ENCODE data around the gene USP7.

Gene USP7

DNA sequence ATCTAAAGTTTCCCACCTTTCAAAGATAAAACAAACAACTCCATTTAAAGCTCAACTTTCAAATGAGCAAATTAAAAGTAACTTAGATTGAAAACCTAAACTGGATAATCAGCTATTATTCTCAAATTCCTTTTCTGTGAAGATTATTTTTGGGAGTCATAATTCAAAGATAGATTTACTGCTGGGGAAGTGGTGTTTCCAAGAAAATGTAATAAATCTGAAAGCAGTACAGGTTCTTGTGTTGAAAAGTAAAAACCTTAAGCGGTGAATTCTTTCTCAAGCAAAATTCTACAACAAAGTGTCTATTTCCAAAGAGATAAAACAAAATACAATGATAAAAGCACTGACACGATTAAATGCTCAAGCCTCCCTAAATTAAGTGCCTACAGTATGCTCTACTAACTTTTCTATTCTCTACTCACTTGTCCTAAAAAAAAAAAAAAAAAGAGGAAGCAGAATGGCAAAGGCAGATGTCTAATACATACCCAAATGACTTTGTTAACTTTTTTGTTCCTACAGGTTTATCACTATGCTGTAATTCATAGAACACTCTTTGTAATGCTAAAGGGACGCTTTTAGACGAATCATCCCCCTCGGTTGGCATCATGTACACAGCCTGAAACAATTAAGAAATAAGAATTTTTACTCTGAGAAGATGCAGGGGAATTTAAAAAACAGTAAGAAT is 47.0 kb downstream of the USP7 start:
- H3K79me2 ChIP-seq (ENCODE audit: low read length): peaks cover 99% of the 10 kb centered on the region

DNA sequence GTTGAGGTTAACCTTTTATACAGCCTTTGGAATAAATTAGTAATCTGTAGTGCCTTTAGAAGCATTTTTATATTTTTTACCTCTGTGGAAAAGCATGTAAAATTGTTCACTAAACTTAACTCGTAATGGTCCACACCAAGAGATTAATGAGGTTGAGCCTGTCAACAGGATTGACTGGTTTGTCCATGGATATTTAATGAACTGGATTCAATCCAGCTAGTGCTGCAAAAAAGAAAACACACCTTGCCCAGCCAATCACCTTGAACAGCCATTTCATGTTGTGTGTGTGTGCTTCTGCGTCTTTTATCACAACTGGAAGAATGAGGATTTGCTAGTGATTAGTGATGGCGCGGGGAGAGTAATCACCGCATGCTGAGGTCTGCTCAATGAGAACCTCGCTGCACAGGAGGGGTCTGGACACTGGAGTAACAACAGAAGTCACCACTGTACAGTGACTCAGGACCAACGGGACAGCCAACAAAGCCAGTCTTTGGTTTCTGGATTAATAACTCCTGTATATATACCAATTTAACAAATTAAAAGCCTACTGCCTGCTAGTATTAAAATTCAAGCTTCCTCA is 47.9 kb downstream of the USP7 start:
- Histone ChIP-seq H3K9me3 (replicated peaks; ENCODE audit: insufficient read depth, low read length) (no peaks in the 10 kb centered on the region), H3K9me2 (replicated peaks; ENCODE audit: insufficient read depth, low read length) (no peaks in the 10 kb centered on the region), H3K79me2 (ENCODE audit: low read length) (peaks cover 99% of the 10 kb centered on the region), H3K4me1 (ENCODE audit: low read length) (no peaks in the 10 kb centered on the region), H3K27ac (ENCODE audit: low read length) (no peak overlapping the region), H3K4me3 (ENCODE audit: low read length) (no peak overlapping the region), H3K9ac (ENCODE audit: low read length) (no peak overlapping the region), H4K20me1 (ENCODE audit: insufficient read depth, low read length) (peaks cover 13% of the 10 kb centered on the region; the same call in 1 of the 2 replicates), H3K4me2 (ENCODE audit: low read depth, low read length) (no peak overlapping the region), H2AFZ (ENCODE audit: low read length) (no peak overlapping the region), H3K36me3 (replicated peaks; ENCODE audit: insufficient read depth, low read length) (peaks cover 35% of the 10 kb centered on the region), H3F3A (ENCODE audit: insufficient read depth, low read length) (no peaks in the 10 kb centered on the region), H3K27me3 (replicated peaks; ENCODE audit: insufficient read depth, low read length) (no peaks in the 10 kb centered on the region)
- DNase-seq: no peak
- TF ChIP-seq, protein P1, sequence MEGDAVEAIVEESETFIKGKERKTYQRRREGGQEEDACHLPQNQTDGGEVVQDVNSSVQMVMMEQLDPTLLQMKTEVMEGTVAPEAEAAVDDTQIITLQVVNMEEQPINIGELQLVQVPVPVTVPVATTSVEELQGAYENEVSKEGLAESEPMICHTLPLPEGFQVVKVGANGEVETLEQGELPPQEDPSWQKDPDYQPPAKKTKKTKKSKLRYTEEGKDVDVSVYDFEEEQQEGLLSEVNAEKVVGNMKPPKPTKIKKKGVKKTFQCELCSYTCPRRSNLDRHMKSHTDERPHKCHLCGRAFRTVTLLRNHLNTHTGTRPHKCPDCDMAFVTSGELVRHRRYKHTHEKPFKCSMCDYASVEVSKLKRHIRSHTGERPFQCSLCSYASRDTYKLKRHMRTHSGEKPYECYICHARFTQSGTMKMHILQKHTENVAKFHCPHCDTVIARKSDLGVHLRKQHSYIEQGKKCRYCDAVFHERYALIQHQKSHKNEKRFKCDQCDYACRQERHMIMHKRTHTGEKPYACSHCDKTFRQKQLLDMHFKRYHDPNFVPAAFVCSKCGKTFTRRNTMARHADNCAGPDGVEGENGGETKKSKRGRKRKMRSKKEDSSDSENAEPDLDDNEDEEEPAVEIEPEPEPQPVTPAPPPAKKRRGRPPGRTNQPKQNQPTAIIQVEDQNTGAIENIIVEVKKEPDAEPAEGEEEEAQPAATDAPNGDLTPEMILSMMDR (IDR thresholded peaks at IDR 0.05; ENCODE audit: low read length): no peak
- TF ChIP-seq EZH2 (optimal IDR thresholded peaks at IDR 0.05; ENCODE audit: low read depth, low read length): no peak
- no peak for TF ChIP-seq EZH2phosphoT487 (IDR thresholded peaks at IDR 0.05; ENCODE audit: low read length)

More for the DNA sequence above, 47.0 kb downstream of the USP7 start:
- H3K9ac ChIP-seq (ENCODE audit: low read length): no peak overlapping the region
- H3K4me3 ChIP-seq (ENCODE audit: low read length): no peak overlapping the region
- no peak for DNase-seq
- no peak overlapping the region for H3K27ac ChIP-seq (ENCODE audit: low read length)
- peaks cover 32% of the 10 kb centered on the region for H3K36me3 ChIP-seq (replicated peaks; ENCODE audit: insufficient read depth, low read length)
- TF ChIP-seq EZH2 (optimal IDR thresholded peaks at IDR 0.05; ENCODE audit: low read depth, low read length) (no peak), EZH2phosphoT487 (IDR thresholded peaks at IDR 0.05; ENCODE audit: low read length) (no peak)
- TF ChIP-seq, protein P1 (IDR thresholded peaks at IDR 0.05; ENCODE audit: low read length): no peak
- H3F3A ChIP-seq (ENCODE audit: insufficient read depth, low read length): no peaks in the 10 kb centered on the region
- no peak overlapping the region for H2AFZ ChIP-seq (ENCODE audit: low read length)
- no peak overlapping the region for H3K4me2 ChIP-seq (ENCODE audit: low read depth, low read length)
- H3K9me3 ChIP-seq (replicated peaks; ENCODE audit: insufficient read depth, low read length): no peaks in the 10 kb centered on the region
- no peaks in the 10 kb centered on the region for H3K27me3 ChIP-seq (replicated peaks; ENCODE audit: insufficient read depth, low read length)
- H3K9me2 ChIP-seq (replicated peaks; ENCODE audit: insufficient read depth, low read length): no peaks in the 10 kb centered on the region
- peaks cover 16% of the 10 kb centered on the region for H4K20me1 ChIP-seq (ENCODE audit: insufficient read depth, low read length)
- no peaks in the 10 kb centered on the region for H3K4me1 ChIP-seq (ENCODE audit: low read length)

DNA sequence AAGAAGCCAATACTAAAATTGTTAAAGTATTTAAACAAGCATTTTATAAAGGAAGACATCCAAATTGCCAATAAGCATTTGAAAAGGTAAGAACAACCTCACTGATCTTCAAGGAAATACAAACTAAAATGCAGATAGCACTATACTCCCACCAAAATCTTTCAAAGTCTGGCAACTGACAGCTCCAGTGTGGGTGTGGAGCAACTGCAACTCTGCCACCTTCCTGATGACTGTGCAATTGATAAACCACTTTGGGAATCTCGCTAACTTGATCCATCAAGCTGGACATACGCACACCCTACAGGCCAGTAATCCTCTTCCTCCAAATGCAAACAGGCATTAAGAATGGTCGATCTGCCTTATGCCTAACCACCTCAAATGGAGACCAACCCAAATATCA is 49.6 kb downstream of the USP7 start:
- H3F3A ChIP-seq (ENCODE audit: insufficient read depth, low read length): no peaks in the 10 kb centered on the region
- peaks cover 22% of the 10 kb centered on the region for H3K36me3 ChIP-seq (replicated peaks; ENCODE audit: insufficient read depth, low read length)
- H3K4me2 ChIP-seq (ENCODE audit: low read depth, low read length): no peak overlapping the region
- peaks cover 9% of the 10 kb centered on the region; the same call in 1 of the 2 replicates for H4K20me1 ChIP-seq (ENCODE audit: insufficient read depth, low read length)
- H3K27ac ChIP-seq (ENCODE audit: low read length): no peak overlapping the region
- no peaks in the 10 kb centered on the region for H3K9me2 ChIP-seq (replicated peaks; ENCODE audit: insufficient read depth, low read length)
- H3K79me2 ChIP-seq (ENCODE audit: low read length): peaks cover 99% of the 10 kb centered on the region
- no peaks in the 10 kb centered on the region for H3K9me3 ChIP-seq (replicated peaks; ENCODE audit: insufficient read depth, low read length)
- H2AFZ ChIP-seq (ENCODE audit: low read length): no peak overlapping the region
- no peak overlapping the region for H3K4me3 ChIP-seq (ENCODE audit: low read length)
- DNase-seq: no peak
- H3K27me3 ChIP-seq (replicated peaks; ENCODE audit: insufficient read depth, low read length): no peaks in the 10 kb centered on the region
- TF ChIP-seq, protein P1 (IDR thresholded peaks at IDR 0.05; ENCODE audit: low read length): no peak
- TF ChIP-seq EZH2 (optimal IDR thresholded peaks at IDR 0.05; ENCODE audit: low read depth, low read length) (no peak), EZH2phosphoT487 (IDR thresholded peaks at IDR 0.05; ENCODE audit: low read length) (no peak)
- H3K4me1 ChIP-seq (ENCODE audit: low read length): no peaks in the 10 kb centered on the region
- no peak overlapping the region for H3K9ac ChIP-seq (ENCODE audit: low read length)
